Amniotic epithelial cell (primary cell): ENCODE results near the gene ARL6IP6.

Experiments used
- DNase-seq: peaks from one replicate; pipeline ENCODE4 v3.0.0-alpha.2; 2010; ENCODE audit warnings: low read depth

Gene ARL6IP6

DNA sequence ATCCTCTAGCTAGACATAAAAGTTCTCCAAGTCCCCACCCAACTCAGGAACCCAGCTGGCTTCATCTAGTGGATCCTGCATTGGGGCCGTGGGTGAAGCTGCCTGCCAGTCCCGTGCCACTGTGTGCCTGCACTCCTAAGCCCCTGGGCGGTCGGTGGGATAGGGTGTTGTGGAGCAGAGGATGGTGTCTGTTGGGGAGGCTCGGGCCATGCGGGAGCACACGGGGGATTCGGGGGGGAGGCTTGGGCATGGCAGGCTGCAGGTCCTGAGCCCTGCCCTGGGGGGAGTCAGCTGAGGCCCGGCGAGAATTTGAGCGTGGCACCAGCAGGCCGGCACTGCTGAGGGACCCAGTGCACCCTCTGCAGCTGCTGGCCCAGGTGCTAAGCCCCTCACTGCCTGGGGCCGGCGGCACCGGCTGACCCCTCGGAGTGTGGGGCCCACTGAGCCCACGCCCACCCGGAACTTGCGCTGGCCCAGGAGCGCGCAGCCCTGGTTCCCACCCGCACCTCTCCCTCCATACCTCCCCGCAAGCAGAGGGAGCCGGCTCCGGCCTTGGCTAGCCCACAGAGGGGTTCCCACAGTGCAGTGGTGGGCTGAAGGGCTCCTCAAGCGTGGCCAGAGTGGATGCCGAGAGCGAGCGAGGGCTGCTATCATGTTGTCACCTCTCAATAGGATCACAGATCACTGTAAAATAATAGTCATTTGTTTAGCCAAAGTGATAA, 86.4 kb downstream of the ARL6IP6 start:
- DNase-seq: no peak

DNA sequence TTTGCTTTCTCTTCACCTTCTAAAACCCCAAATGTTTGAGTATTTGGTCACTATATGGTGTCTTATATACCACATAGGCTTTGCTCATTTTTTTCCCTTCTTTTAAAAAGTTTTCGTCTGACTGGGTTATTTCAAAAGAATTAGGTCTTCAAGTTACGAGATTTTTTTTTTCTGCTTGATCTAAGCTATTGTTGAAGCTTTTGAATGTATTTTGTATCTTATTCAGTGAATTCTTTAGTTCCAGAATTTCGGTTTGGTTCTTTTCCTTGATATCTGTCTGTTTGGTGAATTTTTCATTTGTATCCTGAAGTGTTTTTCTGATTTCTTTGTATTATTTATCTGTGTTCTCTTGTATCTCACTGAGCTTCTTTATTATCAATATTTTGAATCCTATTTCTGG, 93.5 kb downstream of the ARL6IP6 start:
- no peak for DNase-seq
